ENCODE measurements around the gene DLG2.

The DLG2 gene

GRCh38 chr11:84642500-84642899, 984.6 kb downstream of the DLG2 start:
- TF ChIP-seq TAF1 (IDR thresholded peaks at IDR 0.05; ENCODE audit: borderline replicate concordance, insufficient read depth, low read length) (no peak), FOXP2 (optimal IDR thresholded peaks at IDR 0.05; ENCODE audit: borderline replicate concordance, extremely low read depth, extremely low read length, insufficient read depth) (no peak), POLR2AphosphoS5 (IDR thresholded peaks at IDR 0.05; ENCODE audit: low read depth, low read length) (no peak), SIN3A (IDR thresholded peaks at IDR 0.05; ENCODE audit: borderline replicate concordance, insufficient read depth, low read length) (no peak)
- TF ChIP-seq, protein P1, sequence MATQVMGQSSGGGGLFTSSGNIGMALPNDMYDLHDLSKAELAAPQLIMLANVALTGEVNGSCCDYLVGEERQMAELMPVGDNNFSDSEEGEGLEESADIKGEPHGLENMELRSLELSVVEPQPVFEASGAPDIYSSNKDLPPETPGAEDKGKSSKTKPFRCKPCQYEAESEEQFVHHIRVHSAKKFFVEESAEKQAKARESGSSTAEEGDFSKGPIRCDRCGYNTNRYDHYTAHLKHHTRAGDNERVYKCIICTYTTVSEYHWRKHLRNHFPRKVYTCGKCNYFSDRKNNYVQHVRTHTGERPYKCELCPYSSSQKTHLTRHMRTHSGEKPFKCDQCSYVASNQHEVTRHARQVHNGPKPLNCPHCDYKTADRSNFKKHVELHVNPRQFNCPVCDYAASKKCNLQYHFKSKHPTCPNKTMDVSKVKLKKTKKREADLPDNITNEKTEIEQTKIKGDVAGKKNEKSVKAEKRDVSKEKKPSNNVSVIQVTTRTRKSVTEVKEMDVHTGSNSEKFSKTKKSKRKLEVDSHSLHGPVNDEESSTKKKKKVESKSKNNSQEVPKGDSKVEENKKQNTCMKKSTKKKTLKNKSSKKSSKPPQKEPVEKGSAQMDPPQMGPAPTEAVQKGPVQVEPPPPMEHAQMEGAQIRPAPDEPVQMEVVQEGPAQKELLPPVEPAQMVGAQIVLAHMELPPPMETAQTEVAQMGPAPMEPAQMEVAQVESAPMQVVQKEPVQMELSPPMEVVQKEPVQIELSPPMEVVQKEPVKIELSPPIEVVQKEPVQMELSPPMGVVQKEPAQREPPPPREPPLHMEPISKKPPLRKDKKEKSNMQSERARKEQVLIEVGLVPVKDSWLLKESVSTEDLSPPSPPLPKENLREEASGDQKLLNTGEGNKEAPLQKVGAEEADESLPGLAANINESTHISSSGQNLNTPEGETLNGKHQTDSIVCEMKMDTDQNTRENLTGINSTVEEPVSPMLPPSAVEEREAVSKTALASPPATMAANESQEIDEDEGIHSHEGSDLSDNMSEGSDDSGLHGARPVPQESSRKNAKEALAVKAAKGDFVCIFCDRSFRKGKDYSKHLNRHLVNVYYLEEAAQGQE (IDR thresholded peaks at IDR 0.05; ENCODE audit: insufficient read depth in 1 of 2, low read depth in 2 of 2, low read length in 2 of 2), result no peak

DNA sequence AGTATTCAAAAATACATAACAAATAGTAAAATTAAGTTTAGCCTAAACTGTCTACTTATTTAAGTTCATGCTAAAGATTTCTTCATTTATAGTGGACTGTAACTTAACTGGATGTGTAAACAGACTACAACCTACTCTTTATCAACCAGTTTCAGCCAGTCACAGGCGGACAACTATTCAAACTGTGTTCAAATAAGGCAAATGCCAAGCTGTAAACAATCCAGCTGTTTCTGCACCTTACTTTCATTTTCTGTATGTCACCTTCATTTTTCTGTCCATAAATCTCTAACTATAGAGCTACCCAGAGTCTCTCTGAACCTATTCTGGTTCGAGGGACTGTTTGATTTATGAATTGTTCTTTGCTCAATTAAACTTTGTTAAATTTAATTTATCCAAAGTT, 992.8 kb downstream of the DLG2 start:
- no peak for TF ChIP-seq POLR2AphosphoS5 (IDR thresholded peaks at IDR 0.05; ENCODE audit: low read depth, low read length)
- TF ChIP-seq, protein P1 (IDR thresholded peaks at IDR 0.05; ENCODE audit: insufficient read depth in 1 of 2, low read depth in 2 of 2, low read length in 2 of 2), result no peak
- no peak for TF ChIP-seq TAF1 (IDR thresholded peaks at IDR 0.05; ENCODE audit: borderline replicate concordance, insufficient read depth, low read length)
- no peak for TF ChIP-seq SIN3A (IDR thresholded peaks at IDR 0.05; ENCODE audit: borderline replicate concordance, insufficient read depth, low read length)
- TF ChIP-seq FOXP2 (optimal IDR thresholded peaks at IDR 0.05; ENCODE audit: borderline replicate concordance, extremely low read depth, extremely low read length, insufficient read depth), result no peak

DNA sequence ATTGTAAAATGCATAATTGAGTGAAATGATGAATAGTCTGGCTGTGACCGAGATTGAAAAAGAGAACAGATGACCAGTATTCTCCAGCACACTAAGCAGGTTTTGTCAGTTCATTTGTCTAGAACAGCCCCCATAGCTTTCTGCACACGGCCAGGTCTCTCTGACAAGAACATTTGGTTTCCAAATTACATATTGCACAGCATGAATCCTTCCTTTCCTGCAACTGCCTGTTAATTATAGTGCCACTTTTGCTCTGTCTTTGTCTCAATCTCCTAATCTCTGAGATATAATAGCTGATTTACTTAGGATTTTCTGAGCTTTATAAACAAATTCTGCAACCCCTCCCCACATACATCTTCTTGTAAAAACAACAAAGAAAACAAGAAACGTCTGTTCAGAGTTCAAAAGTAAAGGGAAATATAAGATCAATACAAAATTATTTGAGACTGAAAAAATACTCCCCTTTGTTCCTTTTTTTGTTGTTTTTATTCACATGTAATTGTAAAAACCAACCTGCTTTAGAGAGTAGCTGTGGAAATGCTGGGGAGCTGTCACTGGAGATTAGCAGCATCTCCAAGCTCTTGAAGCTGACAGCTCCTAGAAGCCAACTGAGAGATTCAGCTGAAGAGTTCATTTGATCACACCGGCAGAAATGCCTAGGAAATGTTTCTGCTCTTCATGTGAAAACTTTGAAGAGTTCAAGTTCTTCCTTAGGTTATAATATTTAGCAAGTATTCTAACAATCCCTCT, 998.1 kb downstream of the DLG2 start:
- TF ChIP-seq, protein P1 (IDR thresholded peaks at IDR 0.05; ENCODE audit: insufficient read depth in 1 of 2, low read depth in 2 of 2, low read length in 2 of 2), result no peak
- TF ChIP-seq SIN3A (IDR thresholded peaks at IDR 0.05; ENCODE audit: borderline replicate concordance, insufficient read depth, low read length), result no peak
- no peak for TF ChIP-seq FOXP2 (optimal IDR thresholded peaks at IDR 0.05; ENCODE audit: borderline replicate concordance, extremely low read depth, extremely low read length, insufficient read depth)
- no peak for TF ChIP-seq POLR2AphosphoS5 (IDR thresholded peaks at IDR 0.05; ENCODE audit: low read depth, low read length)

GRCh38 chr11:84626256-84626655, 1000.9 kb downstream of the DLG2 start:
- TF ChIP-seq, protein P1 (IDR thresholded peaks at IDR 0.05; ENCODE audit: insufficient read depth in 1 of 2, low read depth in 2 of 2, low read length in 2 of 2), result no peak
- TF ChIP-seq TAF1 (IDR thresholded peaks at IDR 0.05; ENCODE audit: borderline replicate concordance, insufficient read depth, low read length), result no peak
- TF ChIP-seq POLR2AphosphoS5 (IDR thresholded peaks at IDR 0.05; ENCODE audit: low read depth, low read length), result no peak
- TF ChIP-seq FOXP2 (optimal IDR thresholded peaks at IDR 0.05; ENCODE audit: borderline replicate concordance, extremely low read depth, extremely low read length, insufficient read depth), result no peak
